CD4-positive, alpha-beta memory T cell (primary cell): ENCODE data around the gene DSTYK. TPM values are rescaled to one million over a fixed set of nuclear protein-coding genes. Genes with fewer than 3 reads are reported as not detected.
A peak's percentile ranks its signal among the peaks of the same experiment; 100 is the strongest.

Experiments
- CTCF ChIA-PET: fragments of 350-600 bp; sonication (Branson Sonifier 250); formaldehyde crosslinking; loops from one replicate; lab custom pipeline; 2021; ENCODE audit warnings: inconsistent platforms; ENCODE audit not compliant: partially characterized antibody; lab: Charles Lee
- POLR2A ChIA-PET: fragments of 350-600 bp; sonication (Branson Sonifier 250); formaldehyde crosslinking; loops from one replicate; lab custom pipeline; 2021; ENCODE audit not compliant: partially characterized antibody; lab: Charles Lee
- DNase-seq, 5 donors: peaks; one replicate each; pipeline versions ENCODE4 v3.0.0 to v3.0.0-alpha.2; 2020 to 2022; ENCODE audit warnings: mixed read lengths in 1 of 5
- H3K27ac ChIP-seq: one replicate; pipeline ENCODE4 v1.7.0; 2013; ENCODE audit warnings: low read depth, low read length
- H3K27me3 ChIP-seq: 2 replicates; pipeline ENCODE4 v1.7.0; 2013; ENCODE audit warnings: mild to moderate bottlenecking, low read length, moderate library complexity; ENCODE audit not compliant: insufficient read depth
- H3K36me3 ChIP-seq: 2 replicates; pipeline ENCODE4 v1.7.0; 2013; ENCODE audit warnings: mild to moderate bottlenecking, low read length, moderate library complexity; ENCODE audit not compliant: insufficient read depth
- H3K4me1 ChIP-seq: 2 replicates; pipeline ENCODE4 v1.7.0; 2013; ENCODE audit warnings: mild to moderate bottlenecking, low read length, moderate library complexity; ENCODE audit not compliant: insufficient read depth
- H3K4me3 ChIP-seq, 2 donors: one replicate each; pipeline ENCODE4 v1.7.0; 2013; ENCODE audit warnings: low read length in 2 of 2, mild to moderate bottlenecking in 1 of 2
- H3K9me3 ChIP-seq, 2 donors: one replicate each; pipeline ENCODE4 v1.7.0; 2013; ENCODE audit warnings: low read length in 2 of 2, control low read depth in 1 of 2; ENCODE audit not compliant: control insufficient read depth in 1 of 2
- H3K27ac Mint-ChIP-seq, 7 donors: one replicate each; pipeline ENCODE4 v1.8.0; 2020 to 2021; ENCODE audit warnings: mixed read lengths in 7 of 7, mild to moderate bottlenecking in 6 of 7, inconsistent platforms in 3 of 7, moderate library complexity in 3 of 7
- H3K27me3 Mint-ChIP-seq, 2 donors: one replicate each; pipeline ENCODE4 v1.8.0; 2020 to 2021; ENCODE audit warnings: mixed read lengths in 2 of 2
- H3K36me3 Mint-ChIP-seq, 2 donors: one replicate each; pipeline ENCODE4 v1.8.0; 2020 to 2021; ENCODE audit warnings: mixed read lengths in 2 of 2, inconsistent platforms in 1 of 2, mild to moderate bottlenecking in 1 of 2
- H3K4me1 Mint-ChIP-seq, 4 donors: one replicate each; pipeline ENCODE4 v1.8.0; 2020 to 2021; ENCODE audit warnings: mixed read lengths in 4 of 4, mild to moderate bottlenecking in 1 of 4
- H3K4me3 Mint-ChIP-seq, 8 donors: one replicate each; pipeline ENCODE4 v1.8.0; 2020 to 2021; ENCODE audit warnings: mixed read lengths in 8 of 8, mild to moderate bottlenecking in 7 of 8, moderate library complexity in 6 of 8, inconsistent platforms in 3 of 8
- H3K9me3 Mint-ChIP-seq, 8 donors: one replicate each; pipeline ENCODE4 v1.8.0; 2020 to 2021; ENCODE audit warnings: mixed read lengths in 8 of 8, mild to moderate bottlenecking in 5 of 8, inconsistent platforms in 3 of 8, moderate library complexity in 1 of 8
- intact Hi-C: fragments of 100-400 bp; cut with micrococcal nuclease; formaldehyde crosslinking; loops from one replicate; pipeline ENCODE4 v1.15.1; 2023
- polyA plus RNA-seq, 2 donors: library from polyadenylated mRNA; unstranded; fragments of 300-500 nt; fragmentation: Illumina TruSeq; gene quantifications; one replicate each; pipeline ENCODE4 v1.2.3, GENCODE V29; 2021
- total RNA-seq, 2 experiments: library from RNA; stranded (reverse); gene quantifications; one replicate each; pipeline ENCODE4 v1.2.3, GENCODE V29; 2021

Gene DSTYK
- total and polyA plus RNA-seq, 4 experiments from 2014 or later: 5.3 to 16.6 (median 12.6) TPM

- intact Hi-C loops: loop anchor here (1.0 to 10.0 kb wide), 5 partner anchors 28 to 462 kb away; no protein-coding TSS in a partner anchor
- Histone ChIP-seq H3K4me1 (peaks cover under 1% of the 10 kb centered on the region), H3K27me3 (no peaks in the 10 kb centered on the region), H3K4me3 (no peak overlapping the region), H3K9me3 (no peaks in the 10 kb centered on the region), H3K27ac (no peak overlapping the region), H3K36me3 (no peaks in the 10 kb centered on the region)
- POLR2A ChIA-PET: interaction anchor here (1.3 to 4.1 kb wide), 2 partner anchors 28 to 135 kb away, joined by 6 to 33 read pairs; partner anchors contain the start of genes RBBP5 and TMCC2
- Mint-ChIP-seq H3K4me3 (no peak overlapping the region), H3K4me1 (peaks cover 0 to 2% (median under 1%) of the 10 kb centered on the region in 4 donors), H3K27ac (no peak overlapping the region), H3K27me3 (peaks cover 0 to 5% of the 10 kb centered on the region in 2 donors), H3K36me3 (no peaks in the 10 kb centered on the region), H3K9me3 (no peaks in the 10 kb centered on the region)
- DNase-seq: no peak
- CTCF ChIA-PET: interaction anchor here (0.8 to 15.1 kb wide), 25 partner anchors 8 to 315 kb away, joined by 3 to 191 read pairs (median 4); partner anchors contain the start of genes NUAK2, RBBP5 and TMCC2
Measured at GRCh38 chr1:205256951-205257625, 45.6 kb upstream of the DSTYK start.

DNA sequence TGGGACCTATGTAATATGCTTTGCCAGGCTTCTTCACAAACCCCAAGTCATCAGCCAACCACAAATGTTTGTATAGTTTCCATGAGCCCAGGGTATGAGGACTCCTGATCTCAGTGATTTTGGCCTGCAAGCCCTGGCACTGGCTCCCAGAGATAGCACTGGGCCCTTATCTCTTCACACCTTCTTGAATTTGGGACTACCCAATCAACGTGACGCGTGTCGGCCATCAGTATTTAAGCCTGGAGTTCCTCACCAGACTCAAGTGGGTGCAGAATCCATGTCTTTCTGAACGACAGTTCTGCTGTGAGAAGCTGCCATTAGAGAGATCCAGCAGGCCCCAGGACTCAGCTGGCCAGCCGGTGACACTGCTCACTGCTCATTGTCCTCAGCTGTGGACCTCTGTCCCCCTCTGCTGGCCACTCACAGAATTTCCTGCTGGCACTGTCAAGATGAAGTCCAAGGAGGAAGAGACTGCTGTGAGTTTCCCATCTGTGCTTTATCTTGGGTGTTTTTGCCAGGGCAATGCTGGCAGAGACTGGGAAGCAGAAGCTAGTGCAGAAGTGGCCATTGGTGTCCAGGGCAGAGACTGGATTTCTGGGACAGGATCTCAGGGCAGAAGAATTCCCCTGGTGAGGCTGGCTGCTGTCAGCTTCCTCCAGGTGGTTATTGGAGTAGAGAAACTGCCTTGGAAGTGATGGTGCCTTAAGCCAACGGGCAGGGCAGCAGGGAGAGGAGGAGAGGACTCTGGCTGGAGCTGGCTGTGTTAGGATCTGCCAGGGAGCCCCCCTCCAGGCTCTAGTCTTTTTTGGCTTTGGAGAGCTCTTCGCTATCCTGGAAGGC, 44.7 kb upstream of the DSTYK start:
- ChIA-PET POLR2A (interaction anchor here (1.3 to 4.1 kb wide), 3 partner anchors 27 to 135 kb away, joined by 5 to 33 read pairs (median 6); partner anchors contain the start of genes DSTYK, RBBP5 and TMCC2), CTCF (interaction anchor here (0.8 to 15.1 kb wide), 30 partner anchors 8 to 314 kb away, joined by 3 to 191 read pairs (median 4); partner anchors contain the start of genes NUAK2, RBBP5 and TMCC2)
- no peaks in the 10 kb centered on the region for H3K36me3 Mint-ChIP-seq
- peaks cover 0 to 5% of the 10 kb centered on the region in 2 donors for H3K27me3 Mint-ChIP-seq
- intact Hi-C loops: loop anchor here (1.0 to 10.0 kb wide), 5 partner anchors 27 to 461 kb away; no protein-coding TSS in a partner anchor
- peak; percentile 76 to 82 (median 80) for DNase-seq
- peaks cover 0 to 2% (median 0%) of the 10 kb centered on the region in 4 donors for H3K4me1 Mint-ChIP-seq
- no peaks in the 10 kb centered on the region for H3K4me1 ChIP-seq
- no peak overlapping the region for H3K4me3 ChIP-seq
- no peaks in the 10 kb centered on the region for H3K36me3 ChIP-seq
- H3K27ac ChIP-seq: no peak overlapping the region
- peak overlapping the region in 1 of 7 donors; percentile 46 for H3K27ac Mint-ChIP-seq
- H3K9me3 Mint-ChIP-seq: no peaks in the 10 kb centered on the region
- no peak overlapping the region for H3K4me3 Mint-ChIP-seq
- H3K9me3 ChIP-seq: no peaks in the 10 kb centered on the region
- no peaks in the 10 kb centered on the region for H3K27me3 ChIP-seq

DNA sequence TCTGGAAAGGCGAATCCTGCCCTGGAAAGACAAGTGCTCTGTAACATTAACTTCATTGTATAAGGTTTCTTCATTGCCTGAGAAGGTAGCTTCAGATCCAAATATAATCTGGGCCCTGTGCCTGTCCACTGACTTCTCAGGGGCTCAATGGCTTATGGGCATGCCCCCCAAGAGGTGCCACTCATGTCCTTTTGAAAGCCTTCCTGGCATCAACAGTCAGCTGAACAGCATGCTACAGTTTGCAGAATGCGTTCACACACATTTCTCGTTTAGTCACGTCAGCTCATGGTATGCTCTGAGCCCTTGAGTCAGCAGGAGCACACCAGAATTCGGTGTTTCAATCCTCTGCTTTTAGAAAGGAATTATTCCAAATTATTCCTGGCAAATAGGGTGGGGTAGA, 40.1 kb upstream of the DSTYK start:
- H3K9me3 Mint-ChIP-seq: no peaks in the 10 kb centered on the region
- no peaks in the 10 kb centered on the region for H3K36me3 Mint-ChIP-seq
- no peaks in the 10 kb centered on the region for H3K4me1 ChIP-seq
- H3K9me3 ChIP-seq: no peaks in the 10 kb centered on the region
- peaks cover 0 to 2% (median 0%) of the 10 kb centered on the region in 4 donors for H3K4me1 Mint-ChIP-seq
- H3K27ac Mint-ChIP-seq: no peak overlapping the region
- H3K27me3 Mint-ChIP-seq: peaks cover 0 to 5% of the 10 kb centered on the region in 2 donors
- H3K4me3 Mint-ChIP-seq: no peak overlapping the region
- H3K4me3 ChIP-seq: no peak overlapping the region
- H3K27me3 ChIP-seq: no peaks in the 10 kb centered on the region
- ChIA-PET CTCF (interaction anchor here (1.4 to 15.1 kb wide), 6 partner anchors 9 to 277 kb away, joined by 3 to 191 read pairs (median 7); partner anchors contain the start of gene TMCC2), POLR2A (no interaction called here)
- no peak for DNase-seq
- H3K27ac ChIP-seq: no peak overlapping the region
- no peaks in the 10 kb centered on the region for H3K36me3 ChIP-seq
- intact Hi-C loops: loop anchor here (10.0 kb wide), 1 partner anchor 457 kb away; no protein-coding TSS in a partner anchor

GRCh38 chr1:205250699-205251098, 39.2 kb upstream of the DSTYK start:
- no peak overlapping the region for H3K4me3 ChIP-seq
- H3K27ac Mint-ChIP-seq: no peak overlapping the region
- ChIA-PET CTCF (interaction anchor here (1.5 to 15.1 kb wide), 2 partner anchors 10 to 23 kb away, joined by 3 to 191 read pairs; partner anchors contain the start of gene TMCC2), POLR2A (no interaction called here)
- intact Hi-C loops: loop anchor here (10.0 kb wide), 1 partner anchor 456 kb away; no protein-coding TSS in a partner anchor
- H3K4me1 Mint-ChIP-seq: no peaks in the 10 kb centered on the region
- H3K36me3 Mint-ChIP-seq: no peaks in the 10 kb centered on the region
- H3K27me3 ChIP-seq: no peaks in the 10 kb centered on the region
- no peak overlapping the region for H3K27ac ChIP-seq
- H3K36me3 ChIP-seq: no peaks in the 10 kb centered on the region
- no peaks in the 10 kb centered on the region for H3K27me3 Mint-ChIP-seq
- H3K9me3 ChIP-seq: no peaks in the 10 kb centered on the region
- H3K4me3 Mint-ChIP-seq: no peak overlapping the region
- DNase-seq: no peak
- H3K9me3 Mint-ChIP-seq: no peaks in the 10 kb centered on the region
- no peaks in the 10 kb centered on the region for H3K4me1 ChIP-seq

- intact Hi-C loops: loop anchor here (10.0 kb wide), 1 partner anchor 455 kb away; no protein-coding TSS in a partner anchor
- Mint-ChIP-seq H3K27ac (peak overlapping the region in 1 of 7 donors; percentile 35), H3K4me1 (no peaks in the 10 kb centered on the region), H3K9me3 (no peaks in the 10 kb centered on the region), H3K4me3 (no peak overlapping the region), H3K36me3 (no peaks in the 10 kb centered on the region), H3K27me3 (no peaks in the 10 kb centered on the region)
- CTCF ChIA-PET: interaction anchor here (15.1 kb wide), 1 partner anchor 22 kb away, joined by 191 read pairs; the partner anchor contains the start of gene TMCC2
- POLR2A ChIA-PET: no interaction called here
- no peaks in the 10 kb centered on the region for H3K9me3 ChIP-seq
- no peak overlapping the region for H3K27ac ChIP-seq
- no peak for DNase-seq
- no peaks in the 10 kb centered on the region for H3K27me3 ChIP-seq
- H3K36me3 ChIP-seq: no peaks in the 10 kb centered on the region
- no peak overlapping the region for H3K4me3 ChIP-seq
- no peaks in the 10 kb centered on the region for H3K4me1 ChIP-seq
Measured at GRCh38 chr1:205249651-205250050, 38.1 kb upstream of the DSTYK start.

DNA sequence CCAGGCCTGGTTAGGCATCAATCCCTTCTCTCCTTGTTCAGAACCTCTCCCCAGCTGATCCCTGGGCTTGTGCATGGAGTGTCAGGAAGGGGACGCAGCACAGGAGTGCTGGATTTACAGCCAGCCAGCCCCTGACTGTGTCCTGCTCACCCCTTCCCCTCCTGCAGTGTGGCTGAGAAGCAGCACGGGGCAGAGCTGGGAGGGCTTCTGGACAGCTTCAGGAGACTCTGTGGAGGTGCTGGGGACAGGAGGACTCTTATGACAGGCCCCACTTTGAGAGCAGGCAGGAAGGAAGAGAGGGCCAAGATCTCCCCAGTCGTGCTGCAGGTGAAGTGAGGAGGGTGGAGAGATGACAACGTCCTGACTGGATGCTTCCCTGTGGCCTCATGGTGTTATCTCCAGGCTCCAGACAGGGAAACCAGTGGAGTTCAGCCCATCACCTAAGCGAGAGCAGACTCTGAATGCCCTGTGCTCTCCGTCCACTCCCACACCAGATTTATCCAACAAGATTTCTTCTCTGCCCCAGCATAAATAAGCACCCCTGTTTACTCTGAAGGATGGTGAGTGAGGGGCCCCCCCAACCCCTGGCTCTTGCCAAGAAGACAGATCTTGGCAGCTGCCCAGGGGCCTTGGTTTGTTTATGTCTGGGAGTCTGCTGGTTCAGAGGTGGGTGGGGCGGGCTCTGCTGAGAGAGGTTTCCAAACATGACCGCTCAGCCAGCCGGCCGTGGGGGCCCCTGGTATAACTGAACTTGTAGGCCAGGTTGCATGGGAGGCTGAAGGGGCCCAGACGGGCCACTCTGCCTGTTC, 37.5 kb upstream of the DSTYK start:
- CTCF ChIA-PET: no interaction called here
- Mint-ChIP-seq H3K36me3 (no peaks in the 10 kb centered on the region), H3K27ac (peak overlapping the region in 2 of 7 donors; percentile 22 to 25), H3K27me3 (no peaks in the 10 kb centered on the region), H3K4me3 (no peak overlapping the region), H3K9me3 (no peaks in the 10 kb centered on the region), H3K4me1 (no peaks in the 10 kb centered on the region)
- Histone ChIP-seq H3K4me3 (no peak overlapping the region), H3K4me1 (no peaks in the 10 kb centered on the region), H3K9me3 (no peaks in the 10 kb centered on the region), H3K27me3 (no peaks in the 10 kb centered on the region), H3K27ac (no peak overlapping the region), H3K36me3 (no peaks in the 10 kb centered on the region)
- POLR2A ChIA-PET: no interaction called here
- intact Hi-C loops: no loop called here
- DNase-seq: no peak
